Erythroblast (primary cell): ENCODE data around the gene NLGN3.

ENCODE experiments used
- GATA1 ChIP-seq: IDR thresholded peaks from 2 replicates; pipeline ENCODE4 v1.6.1; 2011; ENCODE audit warnings: low read depth, mild to moderate bottlenecking, control low read depth, low read length, moderate library complexity
- POLR2A ChIP-seq: IDR thresholded peaks from 2 replicates; pipeline ENCODE4 v1.6.1; 2011; ENCODE audit warnings: mild to moderate bottlenecking, low read length

- no peak for TF ChIP-seq POLR2A
- TF ChIP-seq GATA1 = no peak
Observed at GRCh38 chrX:71118985-71119535, 25.6 kb upstream of the NLGN3 start.
